EL (cell line): Measurements from ENCODE around the gene FADS2.
A peak's percentile ranks its signal among the peaks of the same experiment; 100 is the strongest.

Experiments used
- DNase-seq: peaks from one replicate; pipeline ENCODE4 v3.0.0-alpha.2; 2016

The FADS2 gene

DNA sequence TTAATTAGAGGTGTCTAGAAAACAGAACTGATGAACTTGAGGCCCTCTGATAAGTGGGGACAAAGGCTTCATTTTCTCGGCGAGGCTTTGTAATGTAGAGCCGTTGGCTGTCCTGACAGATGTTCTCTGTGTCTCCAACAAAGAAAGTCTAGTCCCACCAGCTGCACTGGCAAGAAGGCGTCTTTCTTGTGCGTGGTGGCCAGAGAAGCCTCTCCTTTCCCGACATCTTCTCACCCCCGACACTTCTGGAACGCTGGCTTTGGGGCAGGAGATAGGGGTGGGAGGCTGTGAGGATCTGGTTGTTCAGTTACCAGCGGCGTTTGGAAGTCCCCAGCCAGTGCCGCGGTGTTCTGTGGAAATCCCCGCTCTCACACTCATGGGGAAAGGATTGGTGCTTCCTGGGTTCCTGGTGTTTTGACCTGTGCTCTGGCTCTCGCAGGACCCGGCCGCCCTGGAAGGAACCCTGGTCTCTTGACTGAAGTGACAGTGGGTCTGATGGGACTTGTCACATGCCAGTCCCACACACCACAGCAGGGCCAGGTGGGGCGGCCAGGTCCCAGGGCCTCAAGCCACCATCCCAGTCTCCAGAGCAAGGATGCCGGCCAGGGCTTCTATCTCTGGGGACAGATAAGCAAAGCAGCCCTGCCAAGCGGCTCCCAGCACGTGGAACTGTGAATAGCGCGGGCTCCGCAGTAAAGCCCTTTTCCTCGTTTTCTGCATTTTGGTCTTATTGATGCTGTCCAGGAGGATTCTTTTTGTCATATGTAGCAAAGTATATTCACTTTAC is 23.2 kb downstream of the FADS2 start:
- no peak for DNase-seq

GRCh38 chr11:61851900-61852295 is 23.8 kb downstream of the FADS2 start:
- no peak for DNase-seq

- no peak for DNase-seq
Measured at GRCh38 chr11:61853698-61854169, 25.6 kb downstream of the FADS2 start.

DNA sequence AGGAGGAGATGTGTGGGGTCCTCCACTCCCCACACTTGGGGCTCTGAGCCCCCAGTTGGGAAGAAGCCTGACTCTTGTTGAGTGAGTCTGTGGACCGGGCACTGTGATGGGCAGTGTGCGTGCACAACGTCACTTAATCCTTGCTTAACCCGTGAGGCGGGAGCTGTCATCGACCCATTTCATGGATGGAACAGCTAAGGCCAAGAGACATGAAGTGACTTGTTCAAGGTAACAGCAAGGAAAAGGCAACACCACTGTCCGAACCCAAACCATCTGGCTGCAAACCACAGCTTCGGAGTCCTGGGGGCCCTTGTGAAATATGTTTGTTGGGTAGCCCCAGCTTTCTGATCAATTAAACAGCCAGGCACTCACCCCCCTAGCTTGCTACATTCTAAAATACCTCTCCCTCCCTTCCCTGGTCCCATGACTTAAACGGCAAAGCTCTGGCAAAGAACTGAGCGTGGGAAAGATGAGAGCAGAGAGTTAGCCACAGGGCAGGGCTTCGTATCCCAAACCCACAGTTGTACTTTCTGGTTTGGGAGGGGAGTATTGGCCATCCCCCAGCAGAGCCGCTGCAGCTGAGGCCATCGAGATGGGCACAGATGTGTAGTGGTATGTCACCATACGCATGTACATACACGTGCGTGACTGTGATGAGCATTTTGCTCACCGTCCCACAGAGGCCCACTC is 26.3 kb downstream of the FADS2 start:
- DNase-seq, result no peak

GRCh38 chr11:61854966-61855714 is 27.0 kb downstream of the FADS2 start:
- no peak for DNase-seq

- no peak for DNase-seq
Measured at GRCh38 chr11:61855939-61856680, 28.0 kb downstream of the FADS2 start.

DNA sequence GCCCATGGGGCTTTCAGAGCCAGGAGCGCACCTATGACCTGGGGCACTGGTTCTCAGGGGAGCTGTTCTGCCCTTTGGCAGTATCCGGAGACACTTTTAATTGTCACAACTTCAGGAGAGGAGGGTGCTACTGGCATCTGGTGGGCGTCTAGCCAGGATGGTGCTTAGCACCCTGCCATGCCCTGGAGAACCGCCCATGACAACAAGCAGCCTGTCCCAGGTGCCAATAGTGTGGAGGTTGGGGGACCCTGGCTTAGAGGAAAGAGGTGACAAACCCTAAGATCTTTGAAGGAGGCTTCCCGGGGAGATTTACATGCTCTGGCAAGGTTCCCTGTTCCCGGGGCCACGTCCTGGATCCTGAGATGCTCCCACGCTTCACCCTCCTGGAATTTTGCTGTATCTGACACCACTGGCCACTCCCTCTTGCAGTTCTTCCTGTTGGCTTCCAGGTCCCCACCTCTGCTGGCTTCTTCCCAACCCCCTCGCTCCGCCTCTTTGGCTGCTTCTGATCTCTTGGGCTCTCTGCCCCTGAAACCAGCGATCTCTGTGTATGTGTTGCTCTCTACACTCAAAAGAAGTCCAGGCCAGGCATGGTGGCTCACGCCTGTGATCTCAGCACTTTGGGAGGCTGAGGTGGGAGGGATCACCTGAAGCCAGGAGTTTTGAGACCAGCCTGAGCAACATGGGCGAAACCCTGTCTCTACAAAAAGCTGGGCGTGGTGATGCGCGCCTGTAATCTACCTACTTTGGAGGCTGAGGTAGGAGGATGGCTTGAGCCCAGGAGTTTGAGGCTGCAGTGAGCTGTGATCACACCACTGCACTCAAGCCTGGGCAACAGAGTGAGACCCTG is 32.2 kb downstream of the FADS2 start:
- DNase-seq, result peak; percentile 30

DNA sequence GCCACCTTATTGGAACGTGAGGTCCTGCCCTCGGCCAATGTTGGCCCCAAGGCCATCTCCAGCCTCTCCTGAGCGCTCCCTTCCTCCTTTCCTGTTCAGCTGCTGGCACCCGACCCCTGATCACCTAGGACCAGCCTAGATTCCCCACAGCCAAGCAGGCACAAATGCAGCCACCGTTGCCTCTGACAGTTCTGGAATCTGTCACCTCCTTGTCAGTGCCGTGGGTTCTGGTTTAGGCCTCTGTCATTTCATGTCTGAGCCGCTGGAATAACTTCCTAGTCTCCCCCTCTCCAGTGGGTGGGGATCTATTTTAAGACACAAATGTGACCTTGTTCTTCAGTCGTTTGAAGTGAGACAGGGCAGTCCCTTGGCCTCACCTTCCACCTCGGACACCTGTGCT is 33.5 kb downstream of the FADS2 start:
- no peak for DNase-seq

- no peak for DNase-seq
Measured at GRCh38 chr11:61862714-61863547, 34.8 kb downstream of the FADS2 start.

- no peak for DNase-seq
Measured at GRCh38 chr11:61863548-61864081, 35.5 kb downstream of the FADS2 start.

DNA sequence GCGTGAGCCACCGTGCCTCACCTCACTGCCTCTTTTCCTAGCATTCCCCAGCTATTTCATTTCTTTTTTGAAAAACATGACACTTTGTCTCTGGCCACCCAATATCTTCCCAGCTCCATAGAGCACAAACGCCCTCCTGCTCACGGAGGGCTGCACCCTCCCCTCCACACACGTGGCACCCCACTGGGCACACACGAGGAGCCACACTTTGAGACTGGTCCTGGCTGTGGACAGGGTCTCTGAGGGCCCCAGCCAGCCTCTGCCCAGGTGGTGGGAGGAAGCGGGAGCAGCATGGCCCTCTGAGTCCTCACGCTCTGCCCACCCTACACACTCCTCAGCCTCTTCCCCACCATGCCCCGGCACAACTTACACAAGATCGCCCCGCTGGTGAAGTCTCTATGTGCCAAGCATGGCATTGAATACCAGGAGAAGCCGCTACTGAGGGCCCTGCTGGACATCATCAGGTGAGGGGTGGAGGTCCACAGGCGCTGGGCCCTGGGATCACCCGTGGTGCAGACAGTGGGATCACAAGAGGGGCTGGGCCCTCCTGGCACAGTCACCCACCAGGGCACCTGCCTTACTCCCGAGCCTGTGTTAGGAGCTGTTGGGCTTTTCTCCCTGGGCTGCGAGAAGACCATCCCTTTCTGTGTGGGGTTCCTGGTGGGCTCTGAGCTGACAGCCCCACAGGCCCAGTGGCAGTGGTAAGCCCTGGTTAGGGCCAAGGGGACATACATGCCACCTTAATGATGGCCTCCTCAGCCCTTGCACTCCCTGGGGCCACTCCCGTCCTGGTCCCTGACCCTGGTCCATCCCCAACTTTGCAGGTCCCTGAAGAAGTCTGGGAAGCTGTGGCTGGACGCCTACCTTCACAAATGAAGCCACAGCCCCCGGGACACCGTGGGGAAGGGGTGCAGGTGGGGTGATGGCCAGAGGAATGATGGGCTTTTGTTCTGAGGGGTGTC is 37.0 kb downstream of the FADS2 start:
- no peak for DNase-seq

DNA sequence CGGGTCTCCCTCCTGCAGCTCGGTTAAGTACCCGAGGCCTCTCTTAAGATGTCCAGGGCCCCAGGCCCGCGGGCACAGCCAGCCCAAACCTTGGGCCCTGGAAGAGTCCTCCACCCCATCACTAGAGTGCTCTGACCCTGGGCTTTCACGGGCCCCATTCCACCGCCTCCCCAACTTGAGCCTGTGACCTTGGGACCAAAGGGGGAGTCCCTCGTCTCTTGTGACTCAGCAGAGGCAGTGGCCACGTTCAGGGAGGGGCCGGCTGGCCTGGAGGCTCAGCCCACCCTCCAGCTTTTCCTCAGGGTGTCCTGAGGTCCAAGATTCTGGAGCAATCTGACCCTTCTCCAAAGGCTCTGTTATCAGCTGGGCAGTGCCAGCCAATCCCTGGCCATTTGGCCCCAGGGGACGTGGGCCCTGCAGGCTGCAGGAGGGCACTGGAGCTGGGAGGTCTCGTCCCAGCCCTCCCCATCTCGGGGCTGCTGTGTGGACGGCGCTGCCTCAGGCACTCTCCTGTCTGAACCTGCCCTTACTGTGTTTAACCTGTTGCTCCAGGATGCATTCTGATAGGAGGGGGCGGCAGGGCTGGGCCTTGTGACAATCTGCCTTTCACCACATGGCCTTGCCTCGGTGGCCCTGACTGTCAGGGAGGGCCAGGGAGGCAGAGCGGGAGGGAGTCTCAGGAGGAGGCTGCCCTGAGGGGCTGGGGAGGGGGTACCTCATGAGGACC is 38.3 kb downstream of the FADS2 start:
- DNase-seq, result no peak

- no peak for DNase-seq
Measured at GRCh38 chr11:61866958-61867343, 38.9 kb downstream of the FADS2 start.

GRCh38 chr11:61868571-61869428 is 40.7 kb downstream of the FADS2 start:
- no peak for DNase-seq

DNA sequence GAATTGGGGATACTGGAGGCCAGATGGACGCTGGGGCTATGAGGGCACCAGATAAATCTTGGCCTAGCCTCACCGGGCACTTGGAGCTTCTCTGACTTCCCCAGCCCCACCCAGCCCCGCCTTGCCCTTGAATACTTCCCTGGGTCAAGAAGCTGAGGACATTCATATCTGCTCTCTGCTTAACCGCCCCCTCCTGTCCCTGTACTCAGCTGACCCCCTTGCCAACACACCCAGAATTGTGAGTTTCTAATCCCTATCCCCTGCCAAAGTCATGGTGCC is 41.3 kb downstream of the FADS2 start:
- DNase-seq, result no peak

GRCh38 chr11:61869708-61870451 is 41.8 kb downstream of the FADS2 start:
- DNase-seq, result no peak

DNA sequence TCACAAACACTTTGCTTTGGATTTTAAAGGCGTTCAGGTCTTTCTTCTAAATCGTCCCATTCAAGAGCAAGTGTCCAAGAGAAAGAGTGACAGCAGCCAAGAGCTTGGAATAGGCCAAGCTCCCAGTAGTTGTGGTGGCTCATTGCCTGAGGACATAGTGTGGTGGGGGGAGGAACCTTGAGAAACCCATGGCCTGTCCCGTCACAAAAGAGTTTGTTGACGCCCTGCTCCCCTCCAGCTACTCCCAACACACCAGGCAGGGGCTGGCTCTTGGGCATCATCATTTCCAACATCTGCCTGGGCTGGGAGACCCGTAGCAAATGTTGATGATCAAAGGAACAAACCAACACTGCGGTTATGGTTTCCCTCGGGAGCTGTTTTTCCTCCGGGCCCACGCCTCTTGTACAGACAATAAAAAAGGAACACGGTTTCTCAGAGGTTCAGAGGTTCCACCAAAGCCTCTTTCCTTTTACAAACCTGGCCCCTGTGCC is 42.5 kb downstream of the FADS2 start:
- DNase-seq, result no peak
